H1 (cell line): ENCODE results near the gene AKIRIN2. TPM values are rescaled to one million over a fixed set of nuclear protein-coding genes. Genes with fewer than 3 reads are reported as not detected.

Source experiments
- CTCF ChIA-PET: fragments of 300-600 bp; sonication (Branson Sonifier 250); formaldehyde crosslinking; loops from one replicate; lab custom pipeline; 2021; ENCODE audit not compliant: partially characterized antibody; lab: Charles Lee
- POLR2A ChIA-PET: fragments of 300-600 bp; sonication (Branson Sonifier 250); formaldehyde crosslinking; loops from one replicate; lab custom pipeline; 2021; ENCODE audit warnings: inconsistent platforms; ENCODE audit not compliant: partially characterized antibody; lab: Charles Lee
- DNase-seq, 2 experiments: peaks; one replicate each; pipeline versions ENCODE4 v3.0.0 to v3.0.0-alpha.2; 2010 to 2022; ENCODE audit warnings: low spot score in 2 of 2, low read depth in 1 of 2, mixed read lengths in 1 of 2
- FAIRE-seq: peaks from 2 replicates; lab custom pipeline; 2011; peaks lifted over from hg19 to GRCh38; lab: Jason Lieb, UNC
- H2AFZ ChIP-seq: 2 replicates; pipeline ENCODE4 v1.8.1; 2012; ENCODE audit warnings: low read length, inconsistent platforms
- H2AK5ac ChIP-seq: 2 replicates; pipeline ENCODE4 v1.6.1; 2013; ENCODE audit warnings: low read depth, low read length
- H2BK120ac ChIP-seq: replicated peaks from 2 replicates; pipeline ENCODE3; 2013; ENCODE audit warnings: low read depth, low read length, inconsistent platforms
- H2BK12ac ChIP-seq: 2 replicates; pipeline ENCODE4 v1.6.1; 2013; ENCODE audit warnings: low read depth, low read length
- H2BK15ac ChIP-seq: 2 replicates; pipeline ENCODE4 v1.6.1; 2013; ENCODE audit warnings: low read length
- H2BK20ac ChIP-seq: 2 replicates; pipeline ENCODE4 v1.6.1; 2013; ENCODE audit warnings: low read length
- H2BK5ac ChIP-seq: 2 replicates; pipeline ENCODE4 v1.6.1; 2013; ENCODE audit warnings: low read depth, low read length
- H3K14ac ChIP-seq: 2 replicates; pipeline ENCODE4 v1.6.1; 2013; ENCODE audit warnings: inconsistent platforms; ENCODE audit not compliant: insufficient read length
- H3K18ac ChIP-seq: 2 replicates; pipeline ENCODE4 v1.6.1; 2013; ENCODE audit warnings: low read length; ENCODE audit errors: extremely low read depth
- H3K23ac ChIP-seq: 2 replicates; pipeline ENCODE4 v1.6.1; 2013; ENCODE audit warnings: inconsistent platforms; ENCODE audit not compliant: insufficient read length
- H3K23me2 ChIP-seq: 2 replicates; pipeline ENCODE4 v1.6.1; 2013; ENCODE audit warnings: low read depth, low read length
- H3K27ac ChIP-seq: 2 replicates; pipeline ENCODE4 v1.6.1; 2011; ENCODE audit warnings: low read depth, low read length, inconsistent platforms
- H3K27me3 ChIP-seq, 4 experiments: replicated peaks in 1 of 4; 1 replicate in 1 of 4; 2 replicates in 3 of 4; pipeline versions ENCODE4 v1.6.1 to v1.8.1; 2011 to 2013; ENCODE audit warnings: low read length in 3 of 4, mild to moderate bottlenecking in 3 of 4, inconsistent platforms in 2 of 4, mixed read lengths in 2 of 4, moderate library complexity in 1 of 4; ENCODE audit not compliant: control insufficient read depth in 3 of 4, insufficient read depth in 3 of 4; ENCODE audit errors: extremely low read depth in 1 of 4
- H3K36me3 ChIP-seq, 4 experiments: 2 replicates each; pipeline versions ENCODE4 v1.6.1 to v1.8.1; 2011 to 2013; ENCODE audit warnings: mild to moderate bottlenecking in 4 of 4, low read length in 3 of 4, moderate library complexity in 2 of 4, control low read depth in 1 of 4, inconsistent platforms in 1 of 4; ENCODE audit not compliant: insufficient read depth in 4 of 4, control insufficient read depth in 2 of 4
- H3K4ac ChIP-seq: replicated peaks from 2 replicates; pipeline ENCODE3; 2013; ENCODE audit warnings: low read length, low read depth, mixed read lengths, inconsistent platforms; ENCODE audit not compliant: insufficient read length
- H3K4me1 ChIP-seq, 4 experiments: replicated peaks in 1 of 4; 1 replicate in 1 of 4; 2 replicates in 3 of 4; pipeline versions ENCODE4 v1.6.1 to v1.8.1; 2011 to 2013; ENCODE audit warnings: low read length in 3 of 4, inconsistent platforms in 2 of 4, mixed read lengths in 1 of 4; ENCODE audit not compliant: insufficient read depth in 4 of 4, control insufficient read depth in 3 of 4
- H3K4me2 ChIP-seq, 2 experiments: 2 replicates each; pipeline versions ENCODE4 v1.6.1 to v1.8.1; 2011 to 2013; ENCODE audit warnings: low read depth in 2 of 2, low read length in 2 of 2, control low read depth in 1 of 2, inconsistent platforms in 1 of 2, mild to moderate bottlenecking in 1 of 2; ENCODE audit not compliant: insufficient read depth in 1 of 2
- H3K4me3 ChIP-seq, 4 experiments: fragments of 200-600, 300-600 bp in 1 of 4; sonication (generic), shearing (Covaris generic), sonication (Bioruptor Twin) in 1 of 4; 2 replicates each; pipeline versions ENCODE4 v1.5.1 to v1.8.1; 2011 to 2016; ENCODE audit warnings: low read length in 4 of 4, low read depth in 3 of 4, control low read depth in 2 of 4, inconsistent platforms in 2 of 4, mild to moderate bottlenecking in 2 of 4, mixed read lengths in 1 of 4, moderate library complexity in 1 of 4; ENCODE audit not compliant: insufficient read depth in 2 of 4; ENCODE audit errors: extremely low read depth in 1 of 4
- H3K56ac ChIP-seq: replicated peaks from 2 replicates; pipeline ENCODE3; 2013; ENCODE audit warnings: low read depth, mild to moderate bottlenecking, mixed read lengths, low read length, inconsistent platforms; ENCODE audit not compliant: insufficient read length
- H3K79me1 ChIP-seq: 2 replicates; pipeline ENCODE4 v1.6.1; 2013; ENCODE audit warnings: low read depth, low read length, control low read depth
- H3K79me2 ChIP-seq, 2 experiments: 2 replicates each; pipeline versions ENCODE4 v1.6.1 to v1.8.1; 2012 to 2013; ENCODE audit warnings: low read length in 2 of 2, mild to moderate bottlenecking in 2 of 2, inconsistent platforms in 1 of 2; ENCODE audit not compliant: insufficient read depth in 2 of 2, control insufficient read depth in 1 of 2
- H3K9ac ChIP-seq, 4 experiments: replicated peaks in 1 of 4; 1 replicate in 1 of 4; 2 replicates in 3 of 4; pipeline versions ENCODE4 v1.6.1 to v1.8.1; 2011 to 2013; ENCODE audit warnings: low read depth in 3 of 4, low read length in 3 of 4, control low read depth in 2 of 4, mild to moderate bottlenecking in 2 of 4, moderate library complexity in 2 of 4, inconsistent platforms in 1 of 4; ENCODE audit errors: extremely low read depth in 1 of 4
- H3K9me3 ChIP-seq, 2 experiments: 2 replicates each; pipeline versions ENCODE4 v1.6.1 to v1.8.1; 2012 to 2013; ENCODE audit warnings: mild to moderate bottlenecking in 2 of 2, moderate library complexity in 2 of 2, control low read depth in 1 of 2, inconsistent platforms in 1 of 2, low read depth in 1 of 2, low read length in 1 of 2, mixed read lengths in 1 of 2; ENCODE audit not compliant: insufficient read depth in 2 of 2
- H4K20me1 ChIP-seq, 2 experiments: replicated peaks in 1 of 2; 2 replicates each; pipeline versions ENCODE3 to v1.8.1; 2011 to 2013; ENCODE audit warnings: inconsistent platforms in 2 of 2, low read length in 2 of 2, mild to moderate bottlenecking in 1 of 2; ENCODE audit not compliant: insufficient read depth in 2 of 2, control insufficient read depth in 1 of 2
- H4K5ac ChIP-seq: 2 replicates; pipeline ENCODE4 v1.6.1; 2013; ENCODE audit warnings: low read length, low read depth, mixed read lengths, inconsistent platforms; ENCODE audit not compliant: insufficient read length
- H4K8ac ChIP-seq: 2 replicates; pipeline ENCODE4 v1.8.0; 2013; ENCODE audit warnings: mild to moderate bottlenecking, moderate library complexity, low read length, inconsistent platforms; ENCODE audit not compliant: insufficient read depth; ENCODE audit errors: extremely low read depth
- H4K91ac ChIP-seq: replicated peaks from 2 replicates; pipeline ENCODE3; 2013; ENCODE audit warnings: low read length, mixed read lengths, inconsistent platforms; ENCODE audit not compliant: insufficient read length
- ATF3 ChIP-seq: IDR thresholded peaks from 2 replicates; pipeline ENCODE4 v1.6.1; 2011; ENCODE audit warnings: low read depth, mild to moderate bottlenecking, low read length; ENCODE audit not compliant: insufficient read depth
- E2F6 ChIP-seq: IDR thresholded peaks from 2 replicates; pipeline ENCODE4 v1.6.1; 2012; ENCODE audit warnings: inconsistent platforms
- EP300 ChIP-seq, 2 experiments: IDR thresholded peaks; 1 replicate in 1 of 2; 2 replicates in 1 of 2; pipeline ENCODE4 v1.6.1; 2011 to 2012; ENCODE audit warnings: low read depth in 2 of 2, low read length in 2 of 2, mild to moderate bottlenecking in 2 of 2, borderline replicate concordance in 1 of 2, inconsistent platforms in 1 of 2, moderate library complexity in 1 of 2
- NANOG ChIP-seq: IDR thresholded peaks from 2 replicates; pipeline ENCODE4 v1.6.1; 2011; ENCODE audit warnings: low read length, low read depth, mild to moderate bottlenecking, inconsistent platforms; ENCODE audit not compliant: insufficient read depth, poor library complexity, severe bottlenecking
- POLR2A ChIP-seq, 2 experiments: IDR thresholded peaks; 1 replicate in 1 of 2; 2 replicates in 1 of 2; pipeline ENCODE4 v1.6.1; 2011; ENCODE audit warnings: low read depth in 2 of 2, low read length in 2 of 2, mild to moderate bottlenecking in 2 of 2; ENCODE audit errors: control extremely low read depth in 1 of 2
- POLR2AphosphoS5 ChIP-seq: IDR thresholded peaks from 2 replicates; pipeline ENCODE4 v1.6.1; 2011; ENCODE audit warnings: low read depth, low read length
- SIN3A ChIP-seq, 2 experiments: IDR thresholded peaks in 1 of 2; conservative IDR thresholded peaks in 1 of 2; 2 replicates each; pipeline ENCODE4 v1.6.1; 2011 to 2012; ENCODE audit warnings: low read length in 2 of 2, improper control_type of control experiment in 1 of 2, low read depth in 1 of 2, mild to moderate bottlenecking in 1 of 2
- SP4 ChIP-seq: IDR thresholded peaks from 2 replicates; pipeline ENCODE4 v1.6.1; 2012; ENCODE audit warnings: low read length, inconsistent platforms
- TAF1 ChIP-seq: IDR thresholded peaks from 2 replicates; pipeline ENCODE4 v1.6.1; 2011; ENCODE audit warnings: mild to moderate bottlenecking, low read depth, low read length
- polyA plus RNA-seq, 7 experiments: library from polyadenylated mRNA; depleted of rRNA in 3 of 7; stranded (reverse) in 5 of 7; unstranded in 2 of 7; fragments of >200 nt in 5 of 7; fragments of 200-250 nt in 2 of 7; gene quantifications; 1 replicate in 5 of 7; 2 replicates in 1 of 7; 4 replicates in 1 of 7; pipeline versions ENCODE4 v1.2.1 to v1.2.3, GENCODE V29; 2011 to 2013; ENCODE audit warnings: missing spikeins in 2 of 7, mixed read lengths in 2 of 7
- total RNA-seq: library from RNA; stranded (reverse); fragmentation: NEBNext Ultra II Directional; extraction: Animal tissue kit (Norgen Biotek cat#: 25700); gene quantifications from 2 replicates; pipeline ENCODE4 v1.2.1, GENCODE V29; 2021

Gene AKIRIN2
- total and polyA plus RNA-seq, 2 of the 8 experiments (the other 6 are each of a cell fraction or from before 2014, with no cell fraction given): 35.6 to 75.3 TPM

GRCh38 chr6:87656857-87657256 lies 45.2 kb downstream of the AKIRIN2 start:
- Histone ChIP-seq H3K23me2 (no peaks in the 10 kb centered on the region), H3K56ac (no peak overlapping the region), H2AFZ (no peak overlapping the region), H3K27ac (no peak overlapping the region), H3K4me2 (no peak overlapping the region), H3K23ac (no peak overlapping the region), H4K91ac (no peak overlapping the region), H4K8ac (no peak overlapping the region), H3K36me3 (peaks cover 0 to 41% (median 20%) of the 10 kb centered on the region in 4 experiments; a peak in 5 of 8 replicates), H2BK120ac (no peak overlapping the region), H3K4ac (no peak overlapping the region), H3K9ac (no peak overlapping the region), H3K4me1 (peaks cover 0 to 15% (median 9%) of the 10 kb centered on the region in 4 experiments; a peak in 4 of 7 replicates), H4K20me1 (no peaks in the 10 kb centered on the region), H2BK20ac (no peak overlapping the region), H4K5ac (no peak overlapping the region), H3K79me1 (no peaks in the 10 kb centered on the region), H3K27me3 (no peaks in the 10 kb centered on the region), H2AK5ac (no peak overlapping the region), H2BK15ac (no peak overlapping the region), H3K18ac (no peak overlapping the region), H3K79me2 (no peaks in the 10 kb centered on the region), H3K4me3 (no peak overlapping the region), H3K14ac (no peak overlapping the region), H3K9me3 (no peaks in the 10 kb centered on the region), H2BK5ac (no peak overlapping the region), H2BK12ac (no peak overlapping the region)
- ChIA-PET POLR2A (interaction anchor here (1.3 to 1.7 kb wide), 3 partner anchors 12 to 42 kb away, joined by 3 to 4 read pairs (median 3); no protein-coding TSS in a partner anchor), CTCF (no interaction called here)
- no peak for DNase-seq
- no peak for FAIRE-seq
- TF ChIP-seq POLR2A (IDR thresholded peaks at IDR 0.05; ENCODE audit: control extremely low read depth in 1 of 2, low read depth in 2 of 2, low read length in 2 of 2) (no peak), EP300 (IDR thresholded peaks at IDR 0.05; ENCODE audit: borderline replicate concordance in 1 of 2, low read depth in 2 of 2, low read length in 2 of 2) (no peak), POLR2AphosphoS5 (no peak), ATF3 (no peak), SP4 (no peak), NANOG (no peak), TAF1 (no peak), SIN3A (conservative IDR thresholded peaks at IDR 0.05 in 1 of 2, IDR thresholded peaks at IDR 0.05 in 1 of 2; ENCODE audit: low read depth in 1 of 2, low read length in 2 of 2) (no peak), E2F6 (no peak)
